Measurements from ENCODE around the gene SH3RF3.

DNA sequence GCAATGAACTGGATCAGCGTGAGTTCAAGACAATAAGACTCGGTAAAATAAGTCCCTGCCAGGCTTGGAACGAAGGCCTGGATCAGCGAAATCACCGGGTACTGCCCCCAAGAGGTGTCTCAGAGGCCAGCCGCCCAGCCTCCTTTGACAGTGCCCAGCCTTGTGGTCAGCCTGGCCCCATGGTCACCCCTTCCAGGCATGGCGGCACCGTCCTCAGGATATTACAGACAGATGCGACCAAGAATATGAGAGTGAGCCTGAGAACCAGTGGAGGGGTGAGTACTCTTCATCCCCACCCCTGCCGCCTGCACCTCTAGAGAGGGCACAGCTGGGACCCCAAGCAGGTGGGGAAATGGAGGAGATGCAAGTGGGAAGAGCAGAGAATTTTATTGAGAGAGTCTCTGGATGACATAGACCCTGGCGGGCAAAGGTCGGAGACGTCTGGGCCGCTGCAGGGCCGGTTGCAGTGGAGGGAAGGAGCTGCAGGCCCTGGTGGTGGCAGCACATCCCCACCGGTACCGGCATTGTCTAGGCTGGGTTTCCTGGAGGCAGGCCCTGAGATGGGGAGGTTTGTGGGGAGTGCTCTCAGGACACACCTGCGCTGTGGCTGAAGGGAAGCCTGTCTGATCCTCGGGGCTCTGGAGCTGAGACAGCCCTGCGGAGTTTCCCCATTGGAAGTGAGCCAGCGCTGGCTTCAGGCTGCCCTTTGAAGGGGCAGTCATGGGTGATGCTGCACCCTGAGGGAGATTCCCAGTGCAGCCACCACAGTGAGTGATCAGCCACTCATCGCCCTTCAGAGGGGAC lies 294.8 kb downstream of the SH3RF3 start:
- TF ChIP-seq GATA3 (IDR thresholded peaks at IDR 0.05; ENCODE audit: low read depth, low read length), result no peak
- no peak for TF ChIP-seq GATA2 (IDR thresholded peaks at IDR 0.05; ENCODE audit: low read depth, low read length)
